Spleen (tissue), 11 donors: ENCODE data around the gene DPP9. TPM values are rescaled to one million over a fixed set of nuclear protein-coding genes. Genes with fewer than 3 reads are reported as not detected.

ENCODE experiments used
- DNase-seq: peaks from one replicate; pipeline ENCODE4 v3.0.0-alpha.2; 2020
- H3K27ac ChIP-seq, 8 donors: fragments of 200-600 bp; sonication (generic) in 7 of 8; 1 replicate in 4 of 8; 2 replicates in 4 of 8; pipeline versions ENCODE4 v1.5.0 to v1.8.0; 2016 to 2021; ENCODE audit warnings: inconsistent platforms in 4 of 8, mild to moderate bottlenecking in 4 of 8, moderate library complexity in 1 of 8
- H3K27me3 ChIP-seq, 7 donors: fragments of 200-600 bp; sonication (generic) in 6 of 7; replicated peaks in 1 of 7; 1 replicate in 4 of 7; 2 replicates in 3 of 7; pipeline versions ENCODE4 v1.5.0 to v1.8.0; 2016 to 2021; ENCODE audit warnings: inconsistent platforms in 3 of 7, mild to moderate bottlenecking in 1 of 7
- H3K36me3 ChIP-seq, 6 donors: fragments of 200-600 bp; sonication (generic) in 5 of 6; 1 replicate in 4 of 6; 2 replicates in 2 of 6; pipeline versions ENCODE4 v1.5.0 to v1.8.0; 2016 to 2021; ENCODE audit warnings: inconsistent platforms in 2 of 6
- H3K4me1 ChIP-seq, 6 donors: fragments of 200-600 bp; sonication (generic) in 5 of 6; 1 replicate in 3 of 6; 2 replicates in 3 of 6; pipeline versions ENCODE4 v1.5.0 to v1.8.0; 2016 to 2021; ENCODE audit warnings: inconsistent platforms in 3 of 6
- H3K4me3 ChIP-seq, 8 donors: fragments of 200-600 bp; sonication (generic) in 7 of 8; 1 replicate in 4 of 8; 2 replicates in 4 of 8; pipeline versions ENCODE4 v1.5.0 to v1.8.0; 2016 to 2021; ENCODE audit warnings: inconsistent platforms in 4 of 8, mild to moderate bottlenecking in 4 of 8, moderate library complexity in 2 of 8
- H3K9me3 ChIP-seq, 8 donors: fragments of 200-600 bp; sonication (generic) in 7 of 8; 1 replicate in 4 of 8; 2 replicates in 4 of 8; pipeline versions ENCODE4 v1.5.0 to v1.8.0; 2016 to 2021; ENCODE audit warnings: inconsistent platforms in 4 of 8
- POLR2A ChIP-seq, 3 donors: fragments of 450-650 bp; IDR thresholded peaks; one replicate each; pipeline ENCODE4 v1.5.1; 2017; ENCODE audit warnings: antibody characterized with exemption in 3 of 3, mild to moderate bottlenecking in 1 of 3
- POLR2AphosphoS5 ChIP-seq, 3 donors: sonication (generic); formaldehyde crosslinking; IDR thresholded peaks; one replicate each; pipeline ENCODE4 v1.5.1; 2017; ENCODE audit warnings: antibody characterized with exemption in 3 of 3
- WGBS, 5 donors: extraction: QIAGEN DNeasy Blood & Tissue Kit in 3 of 5; methylation state at CpG; one replicate each; pipeline versions ENCODE4 v1.1.5 to v1.1.7; 2013 to 2018; 5-methylcytosine and 5-hydroxymethylcytosine counted together
- intact Hi-C: fragments of 100-400 bp; cut with DNase I; formaldehyde crosslinking; loops from one replicate; pipeline ENCODE4 v1.15.0; 2023; ENCODE audit warnings: low total_unique reads
- polyA plus RNA-seq, 3 donors: library from polyadenylated mRNA; stranded (reverse); fragments of 200-250 nt; gene quantifications; one replicate each; pipeline ENCODE4 v1.2.1, GENCODE V29; 2013
- total RNA-seq, 7 donors: library from RNA; depleted of rRNA in 3 of 7; stranded (reverse); fragments of >200 nt in 3 of 7; fragmentation: NEBNext Ultra II Directional in 4 of 7; extraction: Animal tissue kit (Norgen Biotek cat#: 25700) in 4 of 7; gene quantifications; one replicate each; pipeline versions ENCODE4 v1.1.0 to v1.2.1, GENCODE V29; 2016 to 2021
- TF ChIP-seq, protein P1 (sequence below), 11 experiments: fragments of 200-600 bp in 7 of 11; fragments of 450-650 bp in 4 of 11; sonication (generic) in 4 of 11; IDR thresholded peaks in 8 of 11; conservative IDR thresholded peaks in 3 of 11; 1 replicate in 7 of 11; 2 replicates in 4 of 11; pipeline versions ENCODE4 v1.4.0 to v1.8.0; 2016 to 2021; ENCODE audit warnings: antibody characterized with exemption in 11 of 11, inconsistent platforms in 4 of 11, mild to moderate bottlenecking in 1 of 11
- donor health status: healthy with polysubstance abuse.
- donor health status: DM: no; HTN: no; CAD: no; lungs with moderate emphysema.
- donor health status: DM: no; HTN: no; CAD: no.
- donor health status: Bipolar disorder and iron deficiency.
- donor health status: healthy.
- donor health status: DM: no; HTN: no; CAD: no.
- donor health status: DM: yes; HTN: yes; CAD: no.

DPP9 gene
- total and polyA plus RNA-seq, 10 donors = 22.8 to 89.9 (median 64.9) TPM

DNA sequence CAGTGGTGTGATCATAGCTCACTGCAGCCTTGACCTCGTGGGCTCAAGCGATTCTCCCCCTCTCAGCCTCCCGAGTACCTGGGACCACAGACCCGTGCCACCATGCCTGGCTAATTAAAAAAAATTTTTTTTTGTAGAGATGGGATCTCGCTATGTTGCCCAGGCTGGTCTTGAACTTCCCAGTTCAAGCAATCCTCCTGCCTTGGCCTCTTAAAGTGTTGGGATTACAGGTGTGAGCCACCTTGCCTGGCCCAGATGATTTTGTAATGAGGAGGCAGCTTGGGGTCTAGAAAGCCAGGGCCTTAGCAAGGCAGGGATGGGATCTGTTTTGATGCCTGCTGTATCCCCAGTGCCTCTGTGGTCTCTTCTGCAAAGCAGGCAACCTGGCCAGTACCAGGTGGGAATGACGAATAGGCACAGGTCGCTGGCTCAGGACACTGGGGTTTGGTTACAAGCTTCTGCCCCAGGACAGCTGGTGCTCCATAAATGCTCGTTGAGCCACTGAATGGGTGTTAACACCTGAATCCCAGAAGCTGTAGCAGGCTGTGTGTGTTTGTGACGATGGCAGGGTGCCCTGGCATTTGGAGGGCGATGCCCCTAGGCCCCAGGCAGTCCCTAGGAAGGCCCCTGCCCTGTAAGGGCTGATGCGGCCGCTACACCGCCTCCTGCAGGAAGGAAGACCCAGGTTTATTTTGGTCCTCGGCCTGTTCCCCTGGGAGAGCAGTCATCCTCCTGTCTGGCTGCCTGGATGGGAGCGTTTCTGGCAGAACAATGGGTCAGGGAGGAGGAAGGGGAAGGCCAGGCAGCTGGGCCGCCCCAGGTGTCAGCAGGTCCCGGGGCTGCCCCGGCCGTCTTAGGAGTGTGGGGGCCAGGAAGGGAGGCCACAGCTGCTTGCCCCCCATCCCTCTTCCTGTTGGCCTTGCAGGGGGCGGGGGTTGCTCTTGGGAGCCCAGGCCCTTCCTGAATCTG is 75.7 kb downstream of the DPP9 start:
- peak; percentile 86 for DNase-seq
- peaks cover 8 to 75% (median 40%) of the 10 kb centered on the region in 6 donors for H3K4me1 ChIP-seq
- H3K4me3 ChIP-seq = peak overlapping the region in 1 of 8 donors; percentile 28
- peak overlapping the region; percentile 20 to 77 (median 57) for H3K27ac ChIP-seq
- H3K36me3 ChIP-seq = peaks cover 0 to 44% (median 11%) of the 10 kb centered on the region in 6 donors
- intact Hi-C loops = no loop called here
- no peaks in the 10 kb centered on the region for H3K27me3 ChIP-seq
- TF ChIP-seq POLR2AphosphoS5 (IDR thresholded peaks at IDR 0.05) (peak; percentile 83 to 90 (median 90)), POLR2A (IDR thresholded peaks at IDR 0.05) (no peak)
- TF ChIP-seq, protein P1, sequence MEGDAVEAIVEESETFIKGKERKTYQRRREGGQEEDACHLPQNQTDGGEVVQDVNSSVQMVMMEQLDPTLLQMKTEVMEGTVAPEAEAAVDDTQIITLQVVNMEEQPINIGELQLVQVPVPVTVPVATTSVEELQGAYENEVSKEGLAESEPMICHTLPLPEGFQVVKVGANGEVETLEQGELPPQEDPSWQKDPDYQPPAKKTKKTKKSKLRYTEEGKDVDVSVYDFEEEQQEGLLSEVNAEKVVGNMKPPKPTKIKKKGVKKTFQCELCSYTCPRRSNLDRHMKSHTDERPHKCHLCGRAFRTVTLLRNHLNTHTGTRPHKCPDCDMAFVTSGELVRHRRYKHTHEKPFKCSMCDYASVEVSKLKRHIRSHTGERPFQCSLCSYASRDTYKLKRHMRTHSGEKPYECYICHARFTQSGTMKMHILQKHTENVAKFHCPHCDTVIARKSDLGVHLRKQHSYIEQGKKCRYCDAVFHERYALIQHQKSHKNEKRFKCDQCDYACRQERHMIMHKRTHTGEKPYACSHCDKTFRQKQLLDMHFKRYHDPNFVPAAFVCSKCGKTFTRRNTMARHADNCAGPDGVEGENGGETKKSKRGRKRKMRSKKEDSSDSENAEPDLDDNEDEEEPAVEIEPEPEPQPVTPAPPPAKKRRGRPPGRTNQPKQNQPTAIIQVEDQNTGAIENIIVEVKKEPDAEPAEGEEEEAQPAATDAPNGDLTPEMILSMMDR (IDR thresholded peaks at IDR 0.05 in 8 of 11, conservative IDR thresholded peaks at IDR 0.05 in 3 of 11) = peak in 6 of 11 experiments; percentile 10 to 36 (median 24)
- no peaks in the 10 kb centered on the region for H3K9me3 ChIP-seq
- WGBS, 5 donors = 34 to 65% (median 45%) methylated on average over 9 to 20 of the region's 20 CpGs

DNA sequence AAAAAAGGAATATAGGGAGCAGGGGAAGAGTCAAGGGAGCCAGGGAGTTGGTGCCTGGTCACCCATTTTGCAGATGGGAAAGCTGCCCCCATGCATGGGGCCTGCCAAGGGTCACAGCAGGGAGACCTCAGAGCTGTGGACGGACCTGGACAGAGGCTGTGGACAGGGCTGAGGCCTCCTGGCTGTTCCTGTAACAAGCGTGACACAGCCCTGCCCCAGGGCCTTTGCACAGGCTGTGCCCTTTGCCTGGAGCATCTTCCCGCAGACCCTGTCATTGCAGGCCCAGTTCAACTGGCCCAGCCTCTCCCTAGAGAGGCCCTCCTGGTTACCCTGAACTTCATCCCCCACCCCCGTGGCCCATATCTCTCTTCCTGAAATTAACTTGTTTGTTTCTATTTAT is 77.9 kb downstream of the DPP9 start:
- Histone ChIP-seq H3K36me3 (peaks cover 0 to 22% (median 0%) of the 10 kb centered on the region in 6 donors), H3K27me3 (no peaks in the 10 kb centered on the region), H3K4me3 (no peak overlapping the region), H3K27ac (peak overlapping the region in 2 of 8 donors; percentile 40 to 77), H3K4me1 (peaks cover 8 to 90% (median 54%) of the 10 kb centered on the region in 6 donors), H3K9me3 (no peaks in the 10 kb centered on the region)
- DNase-seq = no peak
- 79 to 91% (median 88%) methylated on average over 4 of the region's 4 CpGs for WGBS, 5 donors
- TF ChIP-seq POLR2A (IDR thresholded peaks at IDR 0.05) (no peak), POLR2AphosphoS5 (IDR thresholded peaks at IDR 0.05) (peak in 2 of 3 donors; percentile 15)
- TF ChIP-seq, protein P1 (IDR thresholded peaks at IDR 0.05 in 8 of 11, conservative IDR thresholded peaks at IDR 0.05 in 3 of 11) = no peak
- intact Hi-C loops = no loop called here

DNA sequence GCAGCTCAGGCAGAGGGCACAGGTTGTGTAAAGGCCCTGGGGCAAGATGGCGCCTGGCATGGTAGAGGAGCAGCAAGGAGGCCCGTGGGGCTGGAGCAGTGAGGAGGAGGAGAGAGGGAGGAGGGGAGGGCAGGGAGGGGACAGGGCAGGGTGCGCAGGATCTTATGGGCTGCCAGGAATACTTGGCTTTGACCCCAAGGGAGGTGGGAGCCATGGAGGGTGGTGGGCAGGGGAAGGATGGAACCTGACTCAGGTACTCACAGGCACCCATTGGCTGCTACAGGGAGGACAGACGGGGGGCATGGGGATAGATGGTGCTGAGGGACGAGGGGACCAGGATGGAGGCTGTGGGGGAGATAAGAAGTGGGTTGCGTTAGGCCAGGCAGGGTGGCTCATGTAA is 81.0 kb downstream of the DPP9 start:
- Histone ChIP-seq H3K27me3 (no peaks in the 10 kb centered on the region), H3K4me1 (peaks cover 13 to 87% (median 53%) of the 10 kb centered on the region in 6 donors), H3K9me3 (no peaks in the 10 kb centered on the region), H3K27ac (peak overlapping the region in 1 of 8 donors; percentile 30), H3K4me3 (no peak overlapping the region), H3K36me3 (peaks cover 0 to 18% (median 0%) of the 10 kb centered on the region in 6 donors)
- TF ChIP-seq POLR2AphosphoS5 (IDR thresholded peaks at IDR 0.05) (no peak), POLR2A (IDR thresholded peaks at IDR 0.05) (no peak)
- TF ChIP-seq, protein P1 (IDR thresholded peaks at IDR 0.05 in 8 of 11, conservative IDR thresholded peaks at IDR 0.05 in 3 of 11) = no peak
- intact Hi-C loops = no loop called here
- WGBS, 5 donors = 82 to 93% (median 86%) methylated on average over 6 of the region's 6 CpGs
- DNase-seq = no peak

DNA sequence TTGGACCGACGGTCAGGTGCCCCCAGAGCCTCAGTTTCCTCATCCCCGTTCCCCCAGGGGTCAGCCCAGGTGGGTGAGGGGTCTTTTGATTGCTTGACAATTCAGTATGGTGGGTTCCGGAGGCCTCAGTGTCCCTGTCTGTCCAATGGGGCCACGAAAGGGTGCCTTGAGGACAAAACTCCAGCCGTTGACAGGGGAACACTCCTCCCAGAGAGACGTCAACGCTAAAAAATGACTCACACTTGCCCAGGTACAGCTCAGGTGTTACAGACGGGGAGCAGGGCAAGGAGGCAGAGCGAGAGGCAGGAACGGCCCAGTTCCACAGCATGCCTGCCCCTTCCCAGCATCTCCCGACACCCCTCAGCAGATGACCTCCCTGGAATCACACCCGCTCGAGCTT is 82.5 kb downstream of the DPP9 start:
- TF ChIP-seq POLR2A (IDR thresholded peaks at IDR 0.05) (no peak), POLR2AphosphoS5 (IDR thresholded peaks at IDR 0.05) (no peak)
- TF ChIP-seq, protein P1 (IDR thresholded peaks at IDR 0.05 in 8 of 11, conservative IDR thresholded peaks at IDR 0.05 in 3 of 11) = no peak
- no peaks in the 10 kb centered on the region for H3K27me3 ChIP-seq
- H3K9me3 ChIP-seq = no peaks in the 10 kb centered on the region
- peaks cover 13 to 87% (median 62%) of the 10 kb centered on the region in 6 donors for H3K4me1 ChIP-seq
- intact Hi-C loops = no loop called here
- WGBS, 5 donors = 63 to 81% (median 77%) methylated on average over 12 to 14 of the region's 14 CpGs
- H3K36me3 ChIP-seq = peaks cover 0 to 14% (median 0%) of the 10 kb centered on the region in 6 donors
- peak overlapping the region in 4 of 8 donors; percentile 85 to 90 (median 88) for H3K27ac ChIP-seq
- H3K4me3 ChIP-seq = peak overlapping the region in 6 of 8 donors; percentile 82 to 97 (median 88)
- no peak for DNase-seq
